ENCODE results near the gene THYN1.

The THYN1 gene

GRCh38 chr11:134278356-134278755 lies 25.2 kb upstream of the THYN1 start:
- no peak for FAIRE-seq
- TF ChIP-seq POLR2A (IDR thresholded peaks at IDR 0.05; ENCODE audit: low read depth, low read length) = no peak
- no peak for DNase-seq (ENCODE audit: insufficient read length, low spot score)

- TF ChIP-seq POLR2A (IDR thresholded peaks at IDR 0.05; ENCODE audit: low read depth, low read length) = no peak
- DNase-seq (ENCODE audit: insufficient read length, low spot score) (no peak), FAIRE-seq (no peak)
Observed at GRCh38 chr11:134277183-134278001, 24.2 kb upstream of the THYN1 start.

- FAIRE-seq (no peak), DNase-seq (ENCODE audit: insufficient read length, low spot score) (no peak)
- TF ChIP-seq POLR2A (IDR thresholded peaks at IDR 0.05; ENCODE audit: low read depth, low read length) = no peak
Observed at GRCh38 chr11:134276396-134277182, 23.4 kb upstream of the THYN1 start.

GRCh38 chr11:134275534-134276395 lies 22.6 kb upstream of the THYN1 start, which contains the start of gene GLB1L3:
Gene GLB1L3, plus strand, starts transcription at chr11:134276379. Its CDS starts 362 bp downstream, at chr11:134276741.
- TF ChIP-seq POLR2A (IDR thresholded peaks at IDR 0.05; ENCODE audit: low read depth, low read length) = no peak
- no peak for DNase-seq (ENCODE audit: insufficient read length, low spot score)
- no peak for FAIRE-seq

- FAIRE-seq = no peak
- TF ChIP-seq POLR2A (IDR thresholded peaks at IDR 0.05; ENCODE audit: low read depth, low read length) = no peak
- no peak for DNase-seq (ENCODE audit: insufficient read length, low spot score)
Observed at GRCh38 chr11:134275188-134275533, 22.0 kb upstream of the THYN1 start.

GRCh38 chr11:134273317-134273712 lies 20.2 kb upstream of the THYN1 start:
- DNase-seq (ENCODE audit: insufficient read length, low spot score) = no peak
- no peak for TF ChIP-seq POLR2A (IDR thresholded peaks at IDR 0.05; ENCODE audit: low read depth, low read length)
- no peak for FAIRE-seq

- TF ChIP-seq POLR2A (IDR thresholded peaks at IDR 0.05; ENCODE audit: low read depth, low read length) = no peak
- DNase-seq (ENCODE audit: insufficient read length, low spot score) (no peak), FAIRE-seq (no peak)
Observed at GRCh38 chr11:134272381-134273316, 19.5 kb upstream of the THYN1 start.

GRCh38 chr11:134271978-134272377 lies 18.8 kb upstream of the THYN1 start:
- DNase-seq (ENCODE audit: insufficient read length, low spot score) (no peak), FAIRE-seq (no peak)
- no peak for TF ChIP-seq POLR2A (IDR thresholded peaks at IDR 0.05; ENCODE audit: low read depth, low read length)

- no peak for TF ChIP-seq POLR2A (IDR thresholded peaks at IDR 0.05; ENCODE audit: low read depth, low read length)
- DNase-seq (ENCODE audit: insufficient read length, low spot score) (no peak), FAIRE-seq (no peak)
Observed at GRCh38 chr11:134270250-134270714, 17.1 kb upstream of the THYN1 start.

GRCh38 chr11:134267966-134268365 lies 14.8 kb upstream of the THYN1 start:
- FAIRE-seq (no peak), DNase-seq (ENCODE audit: insufficient read length, low spot score) (no peak)
- TF ChIP-seq POLR2A (IDR thresholded peaks at IDR 0.05; ENCODE audit: low read depth, low read length) = no peak

- no peak for TF ChIP-seq POLR2A (IDR thresholded peaks at IDR 0.05; ENCODE audit: low read depth, low read length)
- no peak for FAIRE-seq
- no peak for DNase-seq (ENCODE audit: insufficient read length, low spot score)
Observed at GRCh38 chr11:134267461-134267860, 14.3 kb upstream of the THYN1 start.

- TF ChIP-seq POLR2A (IDR thresholded peaks at IDR 0.05; ENCODE audit: low read depth, low read length) = no peak
- FAIRE-seq (peak; percentile 61), DNase-seq (ENCODE audit: insufficient read length, low spot score) (peak; percentile 30)
Observed at GRCh38 chr11:134266841-134267251, 13.7 kb upstream of the THYN1 start.

- no peak for DNase-seq (ENCODE audit: insufficient read length, low spot score)
- FAIRE-seq = no peak
- TF ChIP-seq POLR2A (IDR thresholded peaks at IDR 0.05; ENCODE audit: low read depth, low read length) = no peak
Observed at GRCh38 chr11:134266440-134266839, 13.3 kb upstream of the THYN1 start.
